OCI-M1 (cell line): ENCODE measurements around the gene RIPOR1.
"Not testable (repeated sequence)": the region's sequence is repeated elsewhere in the genome, so short reads cannot be mapped to it uniquely, and the experiment has no call there.

ENCODE experiments used
- DNase-seq: peaks from one replicate; lab custom pipeline; 2025; lab: John Stamatoyannopoulos, UW

Gene RIPOR1

GRCh38 chr16:67528222-67528869, at the start of gene RIPOR1:
TSS of gene RIPOR1 (plus strand) at chr16:67528829. CDS start at chr16:67538447, 9,618 bp downstream.
- DNase-seq = peak; percentile 44

GRCh38 chr16:67480833-67481560, 47.6 kb upstream of the RIPOR1 start, which contains the start of gene ATP6V0D1:
TSS of gene ATP6V0D1 (minus strand) at chr16:67481157. CDS start at chr16:67481086, 71 bp downstream.
- peak; percentile 99 for DNase-seq

- DNase-seq = peak; percentile 79
Measured at GRCh38 chr16:67481561-67482232, 46.9 kb upstream of the RIPOR1 start.

GRCh38 chr16:67482233-67482924, 46.2 kb upstream of the RIPOR1 start:
- peak; percentile 38 for DNase-seq

GRCh38 chr16:67483150-67483549, 45.5 kb upstream of the RIPOR1 start, which contains the start of gene AGRP:
TSS of gene AGRP (minus strand) at chr16:67483547. CDS start at chr16:67483398, 149 bp downstream.
- DNase-seq = no peak

GRCh38 chr16:67483731-67484525, 44.7 kb upstream of the RIPOR1 start:
- DNase-seq = no peak

GRCh38 chr16:67486805-67487204, 41.8 kb upstream of the RIPOR1 start:
- no peak for DNase-seq

GRCh38 chr16:67487561-67487960, 41.1 kb upstream of the RIPOR1 start:
- not testable (repeated sequence) for DNase-seq

- DNase-seq = no peak
Measured at GRCh38 chr16:67489401-67490083, 39.1 kb upstream of the RIPOR1 start.

- no peak for DNase-seq
Measured at GRCh38 chr16:67490335-67491096, 38.1 kb upstream of the RIPOR1 start.

- DNase-seq = no peak
Measured at GRCh38 chr16:67499106-67499505, 29.5 kb upstream of the RIPOR1 start.

GRCh38 chr16:67504031-67505021, 24.3 kb upstream of the RIPOR1 start:
- DNase-seq = peak; percentile 45

GRCh38 chr16:67506468-67506867, 22.2 kb upstream of the RIPOR1 start:
- DNase-seq = no peak

- no peak for DNase-seq
Measured at GRCh38 chr16:67509016-67509415, 19.6 kb upstream of the RIPOR1 start.

- DNase-seq = not testable (repeated sequence)
Measured at GRCh38 chr16:67513892-67514291, 14.7 kb upstream of the RIPOR1 start.

GRCh38 chr16:67514382-67514828, 14.2 kb upstream of the RIPOR1 start:
- DNase-seq = peak; percentile 96

GRCh38 chr16:67516296-67517154, 12.1 kb upstream of the RIPOR1 start:
- DNase-seq = no peak

GRCh38 chr16:67517155-67517445, 11.5 kb upstream of the RIPOR1 start:
- DNase-seq = no peak
